HepG2 (cell line): ENCODE results near the gene ZC3H18.

Source experiments
- ATF2 ChIP-seq: sonication (generic); formaldehyde crosslinking; IDR thresholded peaks from 2 replicates; pipeline ENCODE4 v1.4.0; 2020; ENCODE audit warnings: missing genetic modification reagents
- EZH2 ChIP-seq: conservative IDR thresholded peaks from 2 replicates; pipeline ENCODE4 v1.6.1; 2012; ENCODE audit warnings: mild to moderate bottlenecking, low read depth, low read length, moderate library complexity
- GATAD2A ChIP-seq: IDR thresholded peaks from 2 replicates; pipeline ENCODE4 v1.6.1; 2016
- MAZ ChIP-seq, 2 experiments: sonication (generic) in 1 of 2; formaldehyde crosslinking in 1 of 2; IDR thresholded peaks; 2 replicates each; pipeline versions ENCODE4 v1.5.0 to v1.6.1; 2012 to 2020; ENCODE audit warnings: low read depth in 2 of 2, mild to moderate bottlenecking in 2 of 2, borderline replicate concordance in 1 of 2, improper control_type of control experiment in 1 of 2, low read length in 1 of 2, missing genetic modification reagents in 1 of 2, moderate library complexity in 1 of 2
- POLR2A ChIP-seq, 2 experiments: IDR thresholded peaks; 2 replicates each; pipeline ENCODE4 v1.6.1; 2011; ENCODE audit warnings: low read depth in 2 of 2, low read length in 2 of 2, mild to moderate bottlenecking in 1 of 2, moderate library complexity in 1 of 2; ENCODE audit not compliant: insufficient read depth in 1 of 2
- SAFB2 ChIP-seq: sonication (generic); formaldehyde crosslinking; IDR thresholded peaks from 2 replicates; pipeline ENCODE4 v1.5.1; 2020; ENCODE audit warnings: missing genetic modification reagents, low read depth, mild to moderate bottlenecking, borderline replicate concordance
- SMAD3 ChIP-seq: sonication (generic); formaldehyde crosslinking; IDR thresholded peaks from 2 replicates; pipeline ENCODE4 v1.4.0; 2020; ENCODE audit warnings: missing genetic modification reagents
- TSC22D2 ChIP-seq: sonication (generic); formaldehyde crosslinking; IDR thresholded peaks from 2 replicates; pipeline ENCODE4 v1.5.1; 2020; ENCODE audit warnings: missing genetic modification reagents, mild to moderate bottlenecking, borderline replicate concordance

GRCh38 chr16:88531931-88532433, 38.2 kb upstream of the ZC3H18 start:
- 0 out of 4 replicates have a peak, but pooled peaks of 1 of the 2 experiments have one; percentile 1 for TF ChIP-seq POLR2A (IDR thresholded peaks at IDR 0.05; ENCODE audit: insufficient read depth in 1 of 2, low read depth in 2 of 2, low read length in 2 of 2)
- no peak for TF ChIP-seq EZH2
- TF ChIP-seq MAZ (IDR thresholded peaks at IDR 0.05; ENCODE audit: borderline replicate concordance, low read depth, low read length) = no peak
- no peak for TF ChIP-seq MAZ (CRISPR knock-in tag; IDR thresholded peaks at IDR 0.05; ENCODE audit: low read depth)
- no peak for TF ChIP-seq GATAD2A (CRISPR knock-in tag)
- TF ChIP-seq TSC22D2 (CRISPR knock-in tag) = no peak
- TF ChIP-seq SMAD3 (CRISPR knock-in tag) = no peak
- TF ChIP-seq ATF2 (CRISPR knock-in tag) = no peak
- TF ChIP-seq SAFB2 = no peak
